Activated T-helper 1 cell treated with anti-CD3 and anti-CD28 coated beads, Interleukin-12 subunit alpha, Interleukin-12 subunit beta, Interleukin-2, Interleukin-4 antibody, amounts not matched to agents 30 ng/mL and 10 ng/mL and 1 ng/mL, durations not matched to agents 14 hours and 24 hours and 36 hours (primary cell): ENCODE data around the gene MRTFB. TPM values are rescaled to one million over a fixed set of nuclear protein-coding genes. Genes with fewer than 3 reads are reported as not detected.

ENCODE experiments used
- DNase-seq: peaks from one replicate; pipeline ENCODE4 v3.0.0; 2021; ENCODE audit warnings: low spot score
- H3K27ac Mint-ChIP-seq: one replicate; pipeline ENCODE4 v1.8.0; 2021; ENCODE audit warnings: mild to moderate bottlenecking, mixed read lengths
- H3K27me3 Mint-ChIP-seq: one replicate; pipeline ENCODE4 v1.8.0; 2022; ENCODE audit warnings: mild to moderate bottlenecking, moderate library complexity, mixed read lengths; ENCODE audit not compliant: insufficient read depth
- H3K36me3 Mint-ChIP-seq: one replicate; pipeline ENCODE4 v1.8.0; 2021; ENCODE audit warnings: low read depth, mixed read lengths
- H3K4me1 Mint-ChIP-seq: one replicate; pipeline ENCODE4 v1.8.0; 2021; ENCODE audit warnings: low read depth, mixed read lengths
- H3K4me3 Mint-ChIP-seq: one replicate; pipeline ENCODE4 v1.8.0; 2021; ENCODE audit warnings: mild to moderate bottlenecking, moderate library complexity, mixed read lengths
- H3K9me3 Mint-ChIP-seq: one replicate; pipeline ENCODE4 v1.8.0; 2021; ENCODE audit warnings: mixed read lengths
- intact Hi-C: fragments of 100-400 bp; cut with micrococcal nuclease; formaldehyde crosslinking; loops from one replicate; pipeline ENCODE4 v1.15.1; 2024
- total RNA-seq: library from RNA; stranded (reverse); gene quantifications from 2 replicates; pipeline ENCODE4 v1.2.3, GENCODE V29; 2022

MRTFB gene
- total RNA-seq, 1 donor from 2014 or later = 13.5 TPM

DNA sequence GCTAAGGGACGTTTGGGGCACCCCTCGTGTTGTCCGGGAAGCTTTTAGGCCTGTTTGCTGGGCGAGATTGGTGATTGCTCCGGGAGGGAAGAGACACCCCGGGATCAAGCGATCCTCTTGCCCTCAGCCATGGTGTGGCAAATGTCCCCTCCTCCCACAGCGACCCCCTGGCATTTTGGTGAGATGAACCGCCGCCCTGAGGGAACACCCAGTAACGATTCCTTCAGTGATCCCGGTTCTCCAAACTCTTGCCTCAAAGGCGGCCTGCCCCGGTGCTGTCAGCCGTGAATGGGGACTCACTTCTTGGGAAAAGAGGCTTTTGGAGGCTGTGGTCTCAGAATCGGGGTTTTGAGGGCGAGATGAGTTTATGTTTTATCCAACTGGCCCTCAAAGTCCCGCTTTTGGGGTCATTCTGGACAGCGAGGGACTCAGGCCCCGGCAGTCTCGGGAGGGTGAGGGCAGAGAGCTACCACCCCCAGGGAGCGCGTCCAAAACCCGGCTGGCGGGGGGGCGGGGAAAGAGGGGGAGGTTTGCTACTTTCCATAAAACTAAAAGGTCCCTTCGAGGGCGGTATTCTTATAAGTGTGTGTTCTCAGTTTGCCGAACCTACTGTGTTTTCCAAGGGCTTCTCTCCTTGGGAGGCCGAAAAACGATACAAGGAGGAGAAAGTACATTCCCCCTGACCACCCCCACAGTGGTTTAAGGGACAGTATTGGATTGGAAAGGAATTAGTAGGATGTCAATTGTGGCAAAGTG lies 232.7 kb downstream of the MRTFB start:
- no peaks in the 10 kb centered on the region for H3K36me3 Mint-ChIP-seq
- no peaks in the 10 kb centered on the region for H3K9me3 Mint-ChIP-seq
- peak overlapping the region; percentile 63 for H3K4me3 Mint-ChIP-seq
- peaks cover 13% of the 10 kb centered on the region for H3K4me1 Mint-ChIP-seq
- peaks cover 38% of the 10 kb centered on the region for H3K27me3 Mint-ChIP-seq
- intact Hi-C loops = loop anchor here (1.0 kb wide), 2 partner anchors 19 to 50 kb away; no protein-coding TSS in a partner anchor
- no peak for DNase-seq
- no peak overlapping the region for H3K27ac Mint-ChIP-seq

DNA sequence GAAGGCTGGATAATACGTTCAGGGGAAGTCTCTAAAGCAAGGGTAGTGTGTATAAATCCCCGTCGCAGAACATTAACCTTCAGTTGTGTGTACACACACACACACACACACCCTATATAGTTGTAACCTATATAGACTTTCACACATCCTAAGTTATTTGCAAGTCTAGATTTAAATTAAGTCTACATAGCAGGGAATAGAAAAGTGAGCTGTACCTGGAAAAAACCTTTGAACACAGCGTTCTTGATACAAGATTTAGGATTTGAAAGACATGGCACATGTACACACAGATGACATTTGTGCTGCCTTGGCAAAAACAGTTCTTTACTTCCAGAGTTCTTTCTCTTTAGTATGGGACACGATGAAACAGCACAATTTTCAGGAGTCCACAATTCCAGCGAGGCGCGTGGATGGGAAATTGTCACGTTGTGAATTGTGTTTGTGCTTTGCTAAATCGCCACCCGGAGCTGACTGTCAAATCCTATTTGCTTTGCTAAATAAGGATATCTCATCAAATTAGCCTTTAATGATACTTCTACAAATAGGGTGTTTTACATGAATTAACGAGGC lies 233.9 kb downstream of the MRTFB start:
- intact Hi-C loops = no loop called here
- DNase-seq = no peak
- H3K4me1 Mint-ChIP-seq = peaks cover 24% of the 10 kb centered on the region
- no peak overlapping the region for H3K27ac Mint-ChIP-seq
- H3K36me3 Mint-ChIP-seq = no peaks in the 10 kb centered on the region
- H3K4me3 Mint-ChIP-seq = peak overlapping the region; percentile 39
- peaks cover 38% of the 10 kb centered on the region for H3K27me3 Mint-ChIP-seq
- H3K9me3 Mint-ChIP-seq = no peaks in the 10 kb centered on the region

- Mint-ChIP-seq H3K36me3 (no peaks in the 10 kb centered on the region), H3K4me1 (peaks cover 17% of the 10 kb centered on the region), H3K27ac (no peak overlapping the region), H3K4me3 (no peak overlapping the region), H3K27me3 (peaks cover 25% of the 10 kb centered on the region), H3K9me3 (no peaks in the 10 kb centered on the region)
- no peak for DNase-seq
- intact Hi-C loops = no loop called here
Observed at GRCh38 chr16:14306485-14307058, 235.5 kb downstream of the MRTFB start.

DNA sequence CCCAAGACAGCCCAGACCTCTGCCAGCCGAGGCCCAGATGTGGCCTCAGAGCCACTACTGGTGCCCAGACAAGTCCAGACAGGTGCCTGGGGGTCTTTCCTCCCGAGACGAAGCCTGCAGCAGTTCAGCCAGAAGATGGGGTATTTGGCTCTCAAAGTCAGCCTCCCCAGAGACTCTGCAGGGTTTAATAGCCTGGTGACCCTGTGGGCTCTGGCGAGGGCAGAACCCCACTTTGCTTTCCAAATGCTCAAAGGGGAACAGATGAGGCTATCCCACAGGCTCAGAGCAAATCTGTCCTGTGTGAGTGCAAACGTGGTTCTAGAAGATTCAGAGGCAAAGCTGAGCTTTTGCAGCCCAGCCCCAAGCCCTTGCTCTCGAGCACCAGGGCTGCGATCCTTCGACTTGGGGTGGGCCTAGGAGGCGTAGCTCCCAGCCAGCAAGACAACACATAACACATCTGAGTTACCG lies 236.0 kb downstream of the MRTFB start:
- no peak overlapping the region for H3K27ac Mint-ChIP-seq
- H3K4me1 Mint-ChIP-seq = peaks cover 17% of the 10 kb centered on the region
- no peak overlapping the region for H3K4me3 Mint-ChIP-seq
- H3K27me3 Mint-ChIP-seq = peaks cover 25% of the 10 kb centered on the region
- no peak for DNase-seq
- no peaks in the 10 kb centered on the region for H3K36me3 Mint-ChIP-seq
- intact Hi-C loops = no loop called here
- H3K9me3 Mint-ChIP-seq = no peaks in the 10 kb centered on the region

DNA sequence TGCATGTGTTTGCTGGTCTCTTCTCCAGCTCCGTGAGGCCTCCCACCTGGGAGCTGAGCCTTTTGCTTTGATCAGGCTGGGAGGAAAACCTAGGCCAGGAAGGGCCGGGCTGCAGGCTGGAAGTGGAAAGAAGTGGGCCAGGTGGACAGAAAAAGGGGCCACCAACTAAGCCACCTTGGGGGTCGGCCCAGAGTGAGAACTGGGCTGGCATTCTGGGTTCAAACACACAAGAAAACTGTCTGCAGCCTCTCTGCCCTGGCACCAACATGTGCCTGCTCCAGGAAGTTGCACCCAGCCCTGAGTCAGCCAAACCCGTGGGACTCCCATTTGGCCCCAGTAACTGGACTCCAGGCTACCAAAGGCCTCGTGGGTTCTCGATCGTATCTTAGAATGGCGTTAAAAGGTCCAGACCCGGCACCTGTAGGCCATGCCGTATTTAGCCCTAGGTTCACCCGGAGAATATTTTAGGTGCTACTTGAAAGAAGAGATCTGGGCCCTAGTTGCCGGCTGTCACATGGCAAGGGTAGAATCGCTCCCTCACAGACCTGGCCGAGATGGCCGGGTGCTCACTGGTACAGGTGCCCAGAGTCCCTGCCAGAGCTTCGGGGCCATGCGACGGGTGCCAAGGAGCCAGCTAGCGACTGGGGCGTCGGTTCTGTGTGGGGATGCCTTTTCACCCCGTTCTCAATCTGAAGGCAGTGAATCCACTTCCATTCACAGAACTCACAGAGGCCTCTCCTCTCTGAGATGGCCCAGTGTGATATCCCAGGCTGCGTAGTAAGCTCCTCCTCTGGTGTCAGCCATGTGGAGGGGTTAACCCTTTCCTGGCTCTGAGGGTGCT lies 236.6 kb downstream of the MRTFB start:
- DNase-seq = no peak
- no peaks in the 10 kb centered on the region for H3K36me3 Mint-ChIP-seq
- H3K27me3 Mint-ChIP-seq = peaks cover 25% of the 10 kb centered on the region
- no peaks in the 10 kb centered on the region for H3K9me3 Mint-ChIP-seq
- H3K4me1 Mint-ChIP-seq = peaks cover 17% of the 10 kb centered on the region
- no peak overlapping the region for H3K4me3 Mint-ChIP-seq
- no peak overlapping the region for H3K27ac Mint-ChIP-seq
- intact Hi-C loops = no loop called here

- H3K36me3 Mint-ChIP-seq = no peaks in the 10 kb centered on the region
- H3K27ac Mint-ChIP-seq = no peak overlapping the region
- H3K4me1 Mint-ChIP-seq = peaks cover 17% of the 10 kb centered on the region
- H3K27me3 Mint-ChIP-seq = peaks cover 20% of the 10 kb centered on the region
- no peak for DNase-seq
- no peak overlapping the region for H3K4me3 Mint-ChIP-seq
- intact Hi-C loops = no loop called here
- no peaks in the 10 kb centered on the region for H3K9me3 Mint-ChIP-seq
Observed at GRCh38 chr16:14308368-14308723, 237.2 kb downstream of the MRTFB start.

DNA sequence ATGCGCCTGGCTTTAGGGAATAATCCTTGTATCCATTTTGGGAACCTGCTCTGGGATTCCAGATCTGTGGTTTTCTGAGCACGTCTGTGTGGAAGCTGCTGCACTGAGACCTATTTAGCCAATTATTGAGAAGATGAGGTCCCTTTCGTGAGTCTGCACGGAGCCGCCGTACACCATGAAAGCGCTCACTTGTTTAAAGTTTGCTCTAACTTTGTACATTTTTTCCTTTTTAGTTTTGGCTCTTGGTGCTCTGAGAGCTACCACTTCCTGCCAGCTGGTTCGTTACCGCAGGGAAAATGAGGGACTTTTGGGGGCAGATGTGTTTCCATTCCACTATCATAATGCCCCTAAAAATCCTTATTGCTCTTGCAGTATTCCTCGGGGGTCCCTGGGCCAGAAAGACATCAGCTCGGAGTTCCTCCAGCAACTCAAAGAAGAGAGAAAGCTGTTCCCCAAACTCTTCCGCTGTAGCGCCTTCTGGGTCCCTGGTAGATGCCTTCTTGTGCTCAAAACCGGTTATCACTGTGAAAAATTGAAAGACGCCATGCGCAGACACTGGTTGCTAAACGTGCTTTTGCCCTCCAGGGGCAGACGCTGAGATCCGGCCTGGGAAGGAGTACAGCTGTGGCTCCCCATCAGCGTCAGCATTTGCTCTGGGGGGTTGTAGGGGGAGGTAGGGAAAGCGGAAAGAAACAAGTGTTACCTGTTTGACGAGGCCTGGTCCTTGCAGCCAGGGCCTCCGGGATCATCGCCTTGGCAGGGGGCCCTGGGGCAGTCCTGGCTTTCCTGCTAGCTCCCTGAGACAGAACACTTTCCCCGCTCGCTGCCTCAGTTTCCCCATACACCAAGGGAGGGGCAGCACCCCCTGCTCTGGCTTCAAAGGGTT lies 238.1 kb downstream of the MRTFB start:
- peaks cover 17% of the 10 kb centered on the region for H3K4me1 Mint-ChIP-seq
- intact Hi-C loops = no loop called here
- H3K27me3 Mint-ChIP-seq = peaks cover 14% of the 10 kb centered on the region
- no peaks in the 10 kb centered on the region for H3K9me3 Mint-ChIP-seq
- H3K4me3 Mint-ChIP-seq = peak overlapping the region; percentile 37
- peak overlapping the region; percentile 68 for H3K27ac Mint-ChIP-seq
- peak; percentile 11 for DNase-seq
- no peaks in the 10 kb centered on the region for H3K36me3 Mint-ChIP-seq

DNA sequence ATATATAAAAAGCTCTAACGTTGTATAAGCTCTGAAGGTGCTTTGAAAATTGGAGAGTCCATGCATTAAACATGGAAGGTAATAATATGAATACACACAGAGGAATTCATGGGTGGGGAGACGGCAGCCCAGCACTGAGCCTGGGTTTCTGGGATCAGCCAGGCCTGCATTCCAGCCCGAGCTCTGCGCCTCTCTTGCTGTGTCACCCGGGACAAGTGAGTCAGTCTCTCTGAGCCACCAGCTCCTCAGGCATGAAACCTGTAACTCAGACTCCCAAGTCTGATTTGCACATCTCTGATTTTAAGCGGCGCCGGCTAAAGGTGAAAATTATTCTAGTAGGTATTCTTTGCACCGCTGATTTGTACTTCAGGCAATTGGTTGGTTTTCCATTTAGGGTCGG lies 238.8 kb downstream of the MRTFB start:
- H3K36me3 Mint-ChIP-seq = no peaks in the 10 kb centered on the region
- H3K9me3 Mint-ChIP-seq = no peaks in the 10 kb centered on the region
- intact Hi-C loops = no loop called here
- H3K27me3 Mint-ChIP-seq = peaks cover 10% of the 10 kb centered on the region
- peaks cover 17% of the 10 kb centered on the region for H3K4me1 Mint-ChIP-seq
- peak overlapping the region; percentile 37 for H3K4me3 Mint-ChIP-seq
- DNase-seq = no peak
- H3K27ac Mint-ChIP-seq = peak overlapping the region; percentile 68

DNA sequence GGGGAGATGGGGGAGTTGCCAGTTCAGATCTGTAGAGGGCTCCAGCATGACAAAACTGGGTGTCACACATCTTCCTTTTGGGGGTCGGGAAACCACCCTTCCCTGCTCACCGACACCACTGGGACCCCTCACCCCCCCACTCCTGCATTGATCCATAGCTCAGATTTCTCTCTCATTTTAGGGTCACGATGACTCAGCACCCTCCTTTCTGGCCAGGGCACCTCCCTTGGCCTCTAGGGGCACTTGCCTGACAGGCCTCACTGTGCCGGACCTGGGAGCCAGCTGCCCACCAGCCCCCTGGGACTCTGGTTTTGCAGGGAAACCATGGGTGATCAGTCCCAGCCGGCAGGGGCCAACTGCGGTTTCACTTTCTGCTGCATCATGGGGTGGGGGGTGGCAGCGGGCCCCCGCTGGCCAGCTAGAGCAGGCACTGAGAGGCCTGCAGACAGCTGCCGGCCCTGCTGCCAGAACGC lies 239.4 kb downstream of the MRTFB start:
- Mint-ChIP-seq H3K4me1 (peaks cover 17% of the 10 kb centered on the region), H3K27me3 (peaks cover 3% of the 10 kb centered on the region), H3K4me3 (no peak overlapping the region), H3K9me3 (no peaks in the 10 kb centered on the region), H3K27ac (no peak overlapping the region), H3K36me3 (no peaks in the 10 kb centered on the region)
- no peak for DNase-seq
- intact Hi-C loops = no loop called here

GRCh38 chr16:14314116-14314515 lies 243.0 kb downstream of the MRTFB start:
- H3K36me3 Mint-ChIP-seq = no peaks in the 10 kb centered on the region
- no peak for DNase-seq
- peaks cover 11% of the 10 kb centered on the region for H3K4me1 Mint-ChIP-seq
- intact Hi-C loops = no loop called here
- H3K4me3 Mint-ChIP-seq = no peak overlapping the region
- H3K9me3 Mint-ChIP-seq = no peaks in the 10 kb centered on the region
- H3K27me3 Mint-ChIP-seq = peaks cover 2% of the 10 kb centered on the region
- no peak overlapping the region for H3K27ac Mint-ChIP-seq

- no peaks in the 10 kb centered on the region for H3K36me3 Mint-ChIP-seq
- H3K4me1 Mint-ChIP-seq = no peaks in the 10 kb centered on the region
- no peak for DNase-seq
- no peaks in the 10 kb centered on the region for H3K9me3 Mint-ChIP-seq
- intact Hi-C loops = no loop called here
- H3K27ac Mint-ChIP-seq = no peak overlapping the region
- no peaks in the 10 kb centered on the region for H3K27me3 Mint-ChIP-seq
- H3K4me3 Mint-ChIP-seq = no peak overlapping the region
Observed at GRCh38 chr16:14315683-14316320, 244.7 kb downstream of the MRTFB start.
